Natural killer cell (primary cell): ENCODE measurements around the gene SLC6A19. TPM values are rescaled to one million over a fixed set of nuclear protein-coding genes. Genes with fewer than 3 reads are reported as not detected.

Experiments
- ATAC-seq, 3 donors: fragments of 150-1000 bp in 2 of 3; fragments of 200-7000 bp in 1 of 3; cut with Tn5 transposase; 1 replicate in 1 of 3; 2 replicates in 2 of 3; pipeline ENCODE4 v1.10.0; 2021; ENCODE audit warnings: mild to moderate bottlenecking in 2 of 3, moderate library complexity in 2 of 3
- DNase-seq, 2 donors: peaks; one replicate each; pipeline versions ENCODE4 v3.0.0 to v3.0.0-alpha.2; 2013 to 2021; ENCODE audit warnings: mixed read lengths in 1 of 2
- H3K27ac ChIP-seq: one replicate; pipeline ENCODE4 v1.5.1; 2013; ENCODE audit warnings: mild to moderate bottlenecking, low read length
- H3K27me3 ChIP-seq: one replicate; pipeline ENCODE4 v1.6.1; 2013; ENCODE audit warnings: low read length; ENCODE audit not compliant: control insufficient read depth, insufficient read depth
- H3K36me3 ChIP-seq: one replicate; pipeline ENCODE4 v1.6.1; 2013; ENCODE audit warnings: low read length; ENCODE audit not compliant: control insufficient read depth, insufficient read depth
- H3K4me1 ChIP-seq: one replicate; pipeline ENCODE4 v1.6.1; 2013; ENCODE audit warnings: low read length; ENCODE audit not compliant: control insufficient read depth, insufficient read depth
- H3K4me3 ChIP-seq: one replicate; pipeline ENCODE4 v1.5.1; 2013; ENCODE audit warnings: low read length
- H3K9me3 ChIP-seq: one replicate; pipeline ENCODE4 v1.6.1; 2013; ENCODE audit warnings: low read length; ENCODE audit not compliant: control insufficient read depth, insufficient read depth
- H3K27ac Mint-ChIP-seq, 2 donors: one replicate each; pipeline ENCODE4 v1.8.0; 2022; ENCODE audit warnings: mild to moderate bottlenecking in 2 of 2, mixed read lengths in 2 of 2, moderate library complexity in 1 of 2
- H3K27me3 Mint-ChIP-seq, 2 donors: one replicate each; pipeline ENCODE4 v1.8.0; 2022; ENCODE audit warnings: low read depth in 2 of 2, mixed read lengths in 2 of 2
- H3K36me3 Mint-ChIP-seq: one replicate; pipeline ENCODE4 v1.8.0; 2022; ENCODE audit warnings: mixed read lengths
- H3K4me1 Mint-ChIP-seq, 2 donors: one replicate each; pipeline ENCODE4 v1.8.0; 2022; ENCODE audit warnings: mixed read lengths in 2 of 2
- H3K4me3 Mint-ChIP-seq: one replicate; pipeline ENCODE4 v1.8.0; 2022; ENCODE audit warnings: mild to moderate bottlenecking, moderate library complexity, mixed read lengths
- H3K9me3 Mint-ChIP-seq, 2 donors: one replicate each; pipeline ENCODE4 v1.8.0; 2022; ENCODE audit warnings: mixed read lengths in 2 of 2
- CTCF ChIP-seq: fragments of 200-600 bp; IDR thresholded peaks from one replicate; pipeline ENCODE4 v1.8.0; 2022; ENCODE audit warnings: antibody characterized with exemption
- WGBS: methylation state at CpG from one replicate; pipeline ENCODE4 v1.1.7; 2013; ENCODE audit warnings: missing lambda C conversion rate; ENCODE audit not compliant: insufficient coverage; 5-methylcytosine and 5-hydroxymethylcytosine counted together
- intact Hi-C: fragments of 100-400 bp; cut with micrococcal nuclease; formaldehyde crosslinking; loops from one replicate; pipeline ENCODE4 v1.14.2; 2022
- total RNA-seq, 4 donors: library from RNA; stranded (reverse); fragments of 120-200 nt in 1 of 4; gene quantifications; one replicate each; pipeline versions ENCODE4 v1.2.3 to v1.2.4, GENCODE V29; 2013 to 2022

SLC6A19 gene
- total RNA-seq, 3 donors from 2014 or later (not counting 1 experiment from before 2014, with no cell fraction given) = not detected

- H3K27me3 Mint-ChIP-seq = peaks cover 3 to 8% of the 10 kb centered on the region in 2 donors
- Histone ChIP-seq H3K4me1 (no peaks in the 10 kb centered on the region), H3K27ac (no peak overlapping the region), H3K27me3 (no peaks in the 10 kb centered on the region), H3K9me3 (no peaks in the 10 kb centered on the region), H3K4me3 (no peak overlapping the region), H3K36me3 (no peaks in the 10 kb centered on the region)
- 87% methylated on average over 7 of the region's 7 CpGs for WGBS
- no peak for ATAC-seq
- peaks cover 0 to 5% of the 10 kb centered on the region in 2 donors for H3K4me1 Mint-ChIP-seq
- no peak for TF ChIP-seq CTCF
- H3K9me3 Mint-ChIP-seq = no peaks in the 10 kb centered on the region
- no peak overlapping the region for H3K27ac Mint-ChIP-seq
- H3K4me3 Mint-ChIP-seq = no peak overlapping the region
- intact Hi-C loops = no loop called here
- DNase-seq = no peak
- no peaks in the 10 kb centered on the region for H3K36me3 Mint-ChIP-seq
Observed at GRCh38 chr5:1184481-1184880, 16.9 kb upstream of the SLC6A19 start.

- TF ChIP-seq CTCF = no peak
- no peak for DNase-seq
Observed at GRCh38 chr5:1185038-1185627, 16.3 kb upstream of the SLC6A19 start.

GRCh38 chr5:1185629-1186350 lies 15.6 kb upstream of the SLC6A19 start:
- H3K9me3 Mint-ChIP-seq = no peaks in the 10 kb centered on the region
- no peak overlapping the region for H3K27ac ChIP-seq

More at GRCh38 chr5:1185038-1185627, 16.3 kb upstream of the SLC6A19 start:
- no peak for ATAC-seq
- Histone ChIP-seq H3K27me3 (no peaks in the 10 kb centered on the region), H3K4me3 (no peak overlapping the region), H3K9me3 (no peaks in the 10 kb centered on the region), H3K36me3 (no peaks in the 10 kb centered on the region), H3K27ac (no peak overlapping the region), H3K4me1 (no peaks in the 10 kb centered on the region)
- Mint-ChIP-seq H3K9me3 (no peaks in the 10 kb centered on the region), H3K4me1 (no peaks in the 10 kb centered on the region), H3K4me3 (no peak overlapping the region), H3K27ac (no peak overlapping the region), H3K27me3 (peaks cover 3 to 13% of the 10 kb centered on the region in 2 donors), H3K36me3 (no peaks in the 10 kb centered on the region)
- intact Hi-C loops = no loop called here
- WGBS = 90% methylated on average over 10 of the region's 10 CpGs

More at GRCh38 chr5:1185629-1186350, 15.6 kb upstream of the SLC6A19 start:
- no peaks in the 10 kb centered on the region for H3K36me3 Mint-ChIP-seq
- no peak overlapping the region for H3K4me3 Mint-ChIP-seq
- ATAC-seq = no peak
- peaks cover 4 to 19% of the 10 kb centered on the region in 2 donors for H3K27me3 Mint-ChIP-seq
- Histone ChIP-seq H3K27me3 (no peaks in the 10 kb centered on the region), H3K9me3 (no peaks in the 10 kb centered on the region), H3K36me3 (no peaks in the 10 kb centered on the region), H3K4me3 (no peak overlapping the region), H3K4me1 (no peaks in the 10 kb centered on the region)
- intact Hi-C loops = no loop called here
- TF ChIP-seq CTCF = no peak
- no peaks in the 10 kb centered on the region for H3K4me1 Mint-ChIP-seq
- H3K27ac Mint-ChIP-seq = no peak overlapping the region
- WGBS = 87% methylated on average over 12 of the region's 12 CpGs
- no peak for DNase-seq
